H1 (cell line): ENCODE results near the gene DHX58. TPM values are rescaled to one million over a fixed set of nuclear protein-coding genes. Genes with fewer than 3 reads are reported as not detected.

Source experiments
- CTCF ChIA-PET: fragments of 300-600 bp; sonication (Branson Sonifier 250); formaldehyde crosslinking; loops from one replicate; lab custom pipeline; 2021; ENCODE audit not compliant: partially characterized antibody; lab: Charles Lee
- POLR2A ChIA-PET: fragments of 300-600 bp; sonication (Branson Sonifier 250); formaldehyde crosslinking; loops from one replicate; lab custom pipeline; 2021; ENCODE audit warnings: inconsistent platforms; ENCODE audit not compliant: partially characterized antibody; lab: Charles Lee
- DNase-seq, 2 experiments: peaks; one replicate each; pipeline versions ENCODE4 v3.0.0 to v3.0.0-alpha.2; 2010 to 2022; ENCODE audit warnings: low spot score in 2 of 2, low read depth in 1 of 2, mixed read lengths in 1 of 2
- FAIRE-seq: peaks from 2 replicates; lab custom pipeline; 2011; peaks lifted over from hg19 to GRCh38; lab: Jason Lieb, UNC
- H2AFZ ChIP-seq: 2 replicates; pipeline ENCODE4 v1.8.1; 2012; ENCODE audit warnings: low read length, inconsistent platforms
- H2AK5ac ChIP-seq: 2 replicates; pipeline ENCODE4 v1.6.1; 2013; ENCODE audit warnings: low read depth, low read length
- H2BK120ac ChIP-seq: replicated peaks from 2 replicates; pipeline ENCODE3; 2013; ENCODE audit warnings: low read depth, low read length, inconsistent platforms
- H2BK12ac ChIP-seq: 2 replicates; pipeline ENCODE4 v1.6.1; 2013; ENCODE audit warnings: low read depth, low read length
- H2BK15ac ChIP-seq: 2 replicates; pipeline ENCODE4 v1.6.1; 2013; ENCODE audit warnings: low read length
- H2BK20ac ChIP-seq: 2 replicates; pipeline ENCODE4 v1.6.1; 2013; ENCODE audit warnings: low read length
- H2BK5ac ChIP-seq: 2 replicates; pipeline ENCODE4 v1.6.1; 2013; ENCODE audit warnings: low read depth, low read length
- H3K14ac ChIP-seq: 2 replicates; pipeline ENCODE4 v1.6.1; 2013; ENCODE audit warnings: inconsistent platforms; ENCODE audit not compliant: insufficient read length
- H3K18ac ChIP-seq: 2 replicates; pipeline ENCODE4 v1.6.1; 2013; ENCODE audit warnings: low read length; ENCODE audit errors: extremely low read depth
- H3K23ac ChIP-seq: 2 replicates; pipeline ENCODE4 v1.6.1; 2013; ENCODE audit warnings: inconsistent platforms; ENCODE audit not compliant: insufficient read length
- H3K23me2 ChIP-seq: 2 replicates; pipeline ENCODE4 v1.6.1; 2013; ENCODE audit warnings: low read depth, low read length
- H3K27ac ChIP-seq: 2 replicates; pipeline ENCODE4 v1.6.1; 2011; ENCODE audit warnings: low read depth, low read length, inconsistent platforms
- H3K27me3 ChIP-seq, 4 experiments: replicated peaks in 1 of 4; 1 replicate in 1 of 4; 2 replicates in 3 of 4; pipeline versions ENCODE4 v1.6.1 to v1.8.1; 2011 to 2013; ENCODE audit warnings: low read length in 3 of 4, mild to moderate bottlenecking in 3 of 4, inconsistent platforms in 2 of 4, mixed read lengths in 2 of 4, moderate library complexity in 1 of 4; ENCODE audit not compliant: control insufficient read depth in 3 of 4, insufficient read depth in 3 of 4; ENCODE audit errors: extremely low read depth in 1 of 4
- H3K36me3 ChIP-seq, 4 experiments: 2 replicates each; pipeline versions ENCODE4 v1.6.1 to v1.8.1; 2011 to 2013; ENCODE audit warnings: mild to moderate bottlenecking in 4 of 4, low read length in 3 of 4, moderate library complexity in 2 of 4, control low read depth in 1 of 4, inconsistent platforms in 1 of 4; ENCODE audit not compliant: insufficient read depth in 4 of 4, control insufficient read depth in 2 of 4
- H3K4ac ChIP-seq: replicated peaks from 2 replicates; pipeline ENCODE3; 2013; ENCODE audit warnings: low read length, low read depth, mixed read lengths, inconsistent platforms; ENCODE audit not compliant: insufficient read length
- H3K4me1 ChIP-seq, 4 experiments: replicated peaks in 1 of 4; 1 replicate in 1 of 4; 2 replicates in 3 of 4; pipeline versions ENCODE4 v1.6.1 to v1.8.1; 2011 to 2013; ENCODE audit warnings: low read length in 3 of 4, inconsistent platforms in 2 of 4, mixed read lengths in 1 of 4; ENCODE audit not compliant: insufficient read depth in 4 of 4, control insufficient read depth in 3 of 4
- H3K4me2 ChIP-seq, 2 experiments: 2 replicates each; pipeline versions ENCODE4 v1.6.1 to v1.8.1; 2011 to 2013; ENCODE audit warnings: low read depth in 2 of 2, low read length in 2 of 2, control low read depth in 1 of 2, inconsistent platforms in 1 of 2, mild to moderate bottlenecking in 1 of 2; ENCODE audit not compliant: insufficient read depth in 1 of 2
- H3K4me3 ChIP-seq, 4 experiments: fragments of 200-600, 300-600 bp in 1 of 4; sonication (generic), shearing (Covaris generic), sonication (Bioruptor Twin) in 1 of 4; 2 replicates each; pipeline versions ENCODE4 v1.5.1 to v1.8.1; 2011 to 2016; ENCODE audit warnings: low read length in 4 of 4, low read depth in 3 of 4, control low read depth in 2 of 4, inconsistent platforms in 2 of 4, mild to moderate bottlenecking in 2 of 4, mixed read lengths in 1 of 4, moderate library complexity in 1 of 4; ENCODE audit not compliant: insufficient read depth in 2 of 4; ENCODE audit errors: extremely low read depth in 1 of 4
- H3K56ac ChIP-seq: replicated peaks from 2 replicates; pipeline ENCODE3; 2013; ENCODE audit warnings: low read depth, mild to moderate bottlenecking, mixed read lengths, low read length, inconsistent platforms; ENCODE audit not compliant: insufficient read length
- H3K79me1 ChIP-seq: 2 replicates; pipeline ENCODE4 v1.6.1; 2013; ENCODE audit warnings: low read depth, low read length, control low read depth
- H3K79me2 ChIP-seq, 2 experiments: 2 replicates each; pipeline versions ENCODE4 v1.6.1 to v1.8.1; 2012 to 2013; ENCODE audit warnings: low read length in 2 of 2, mild to moderate bottlenecking in 2 of 2, inconsistent platforms in 1 of 2; ENCODE audit not compliant: insufficient read depth in 2 of 2, control insufficient read depth in 1 of 2
- H3K9ac ChIP-seq, 4 experiments: replicated peaks in 1 of 4; 1 replicate in 1 of 4; 2 replicates in 3 of 4; pipeline versions ENCODE4 v1.6.1 to v1.8.1; 2011 to 2013; ENCODE audit warnings: low read depth in 3 of 4, low read length in 3 of 4, control low read depth in 2 of 4, mild to moderate bottlenecking in 2 of 4, moderate library complexity in 2 of 4, inconsistent platforms in 1 of 4; ENCODE audit errors: extremely low read depth in 1 of 4
- H3K9me3 ChIP-seq, 2 experiments: 2 replicates each; pipeline versions ENCODE4 v1.6.1 to v1.8.1; 2012 to 2013; ENCODE audit warnings: mild to moderate bottlenecking in 2 of 2, moderate library complexity in 2 of 2, control low read depth in 1 of 2, inconsistent platforms in 1 of 2, low read depth in 1 of 2, low read length in 1 of 2, mixed read lengths in 1 of 2; ENCODE audit not compliant: insufficient read depth in 2 of 2
- H4K20me1 ChIP-seq, 2 experiments: replicated peaks in 1 of 2; 2 replicates each; pipeline versions ENCODE3 to v1.8.1; 2011 to 2013; ENCODE audit warnings: inconsistent platforms in 2 of 2, low read length in 2 of 2, mild to moderate bottlenecking in 1 of 2; ENCODE audit not compliant: insufficient read depth in 2 of 2, control insufficient read depth in 1 of 2
- H4K5ac ChIP-seq: 2 replicates; pipeline ENCODE4 v1.6.1; 2013; ENCODE audit warnings: low read length, low read depth, mixed read lengths, inconsistent platforms; ENCODE audit not compliant: insufficient read length
- H4K8ac ChIP-seq: 2 replicates; pipeline ENCODE4 v1.8.0; 2013; ENCODE audit warnings: mild to moderate bottlenecking, moderate library complexity, low read length, inconsistent platforms; ENCODE audit not compliant: insufficient read depth; ENCODE audit errors: extremely low read depth
- H4K91ac ChIP-seq: replicated peaks from 2 replicates; pipeline ENCODE3; 2013; ENCODE audit warnings: low read length, mixed read lengths, inconsistent platforms; ENCODE audit not compliant: insufficient read length
- BACH1 ChIP-seq: IDR thresholded peaks from 2 replicates; pipeline ENCODE4 v1.6.1; 2012; ENCODE audit warnings: low read length, improper control_type of control experiment
- CBX8 ChIP-seq: fragments of 300-800, 300-1000 bp; sonication (generic); IDR thresholded peaks from 2 replicates; pipeline ENCODE4 v1.7.1; 2016; ENCODE audit warnings: low read depth, low read length, borderline replicate concordance
- EP300 ChIP-seq, 2 experiments: IDR thresholded peaks; 1 replicate in 1 of 2; 2 replicates in 1 of 2; pipeline ENCODE4 v1.6.1; 2011 to 2012; ENCODE audit warnings: low read depth in 2 of 2, low read length in 2 of 2, mild to moderate bottlenecking in 2 of 2, borderline replicate concordance in 1 of 2, inconsistent platforms in 1 of 2, moderate library complexity in 1 of 2
- EZH2 ChIP-seq: fragments of 200-600 bp; sonication (generic); IDR thresholded peaks from 2 replicates; pipeline ENCODE4 v1.7.1; 2012; ENCODE audit warnings: low read depth, mild to moderate bottlenecking, moderate library complexity, low read length, inconsistent platforms; ENCODE audit not compliant: severe bottlenecking
- FOSL1 ChIP-seq: IDR thresholded peaks from 2 replicates; pipeline ENCODE4 v1.6.1; 2011; ENCODE audit warnings: mild to moderate bottlenecking, low read depth, low read length, moderate library complexity; ENCODE audit not compliant: insufficient read depth
- NRF1 ChIP-seq: IDR thresholded peaks from 2 replicates; pipeline ENCODE4 v1.6.1; 2011; ENCODE audit warnings: mild to moderate bottlenecking, low read depth, low read length, improper control_type of control experiment
- TEAD4 ChIP-seq: IDR thresholded peaks from 2 replicates; pipeline ENCODE4 v1.6.1; 2012; ENCODE audit warnings: low read depth, low read length, inconsistent platforms, mixed read lengths
- USF2 ChIP-seq: IDR thresholded peaks from 2 replicates; pipeline ENCODE4 v1.6.1; 2011; ENCODE audit warnings: low read length, improper control_type of control experiment
- ZNF274 ChIP-seq: IDR thresholded peaks from 2 replicates; pipeline ENCODE4 v1.7.0; 2012; ENCODE audit warnings: low read length, borderline replicate concordance; ENCODE audit errors: extremely low read depth
- WGBS, 2 experiments: shearing (Covaris generic) in 1 of 2; methylation state at CpG; one replicate each; pipeline versions ENCODE4 v1.1.6 to v1.1.7; 2013 to 2015; ENCODE audit warnings: low lambda C conversion rate in 2 of 2, mixed read lengths in 2 of 2, inconsistent platforms in 1 of 2, low coverage in 1 of 2, missing lambda C conversion rate in 1 of 2; ENCODE audit not compliant: insufficient replicate concordance in 2 of 2, insufficient coverage in 1 of 2, insufficient read length in 1 of 2; ENCODE audit errors: extremely low coverage in 1 of 2, missing lambda C conversion rate in 1 of 2; 5-methylcytosine and 5-hydroxymethylcytosine counted together
- polyA plus RNA-seq, 7 experiments: library from polyadenylated mRNA; depleted of rRNA in 3 of 7; stranded (reverse) in 5 of 7; unstranded in 2 of 7; fragments of >200 nt in 5 of 7; fragments of 200-250 nt in 2 of 7; gene quantifications; 1 replicate in 5 of 7; 2 replicates in 1 of 7; 4 replicates in 1 of 7; pipeline versions ENCODE4 v1.2.1 to v1.2.3, GENCODE V29; 2011 to 2013; ENCODE audit warnings: missing spikeins in 2 of 7, mixed read lengths in 2 of 7
- total RNA-seq: library from RNA; stranded (reverse); fragmentation: NEBNext Ultra II Directional; extraction: Animal tissue kit (Norgen Biotek cat#: 25700); gene quantifications from 2 replicates; pipeline ENCODE4 v1.2.1, GENCODE V29; 2021

Gene DHX58
- total and polyA plus RNA-seq, 2 of the 8 experiments (the other 6 are each of a cell fraction or from before 2014, with no cell fraction given), result 5.6 to 9.9 TPM

DNA sequence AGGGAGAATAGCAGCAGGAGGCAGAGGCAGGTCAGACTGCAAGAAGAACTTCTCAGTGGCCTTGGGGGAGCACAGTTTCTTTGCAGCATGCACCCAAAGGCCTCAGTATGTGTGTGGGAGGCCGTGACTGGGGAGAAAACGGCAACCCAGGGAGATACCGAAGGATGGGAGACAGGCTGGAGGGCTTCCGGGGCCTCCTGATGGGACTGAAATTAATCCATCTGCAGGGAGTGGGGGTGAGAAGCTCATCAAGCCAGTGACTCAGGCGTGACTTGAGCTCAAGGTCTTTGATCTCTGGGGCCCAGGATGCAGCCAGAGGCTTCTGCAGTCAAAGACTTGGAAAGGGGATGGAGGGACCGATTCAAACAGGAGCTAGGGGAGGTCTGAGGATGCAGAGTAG is 57.0 kb downstream of the DHX58 start:
- ChIA-PET CTCF (interaction anchor here (0.6 to 17.0 kb wide), 15 partner anchors 10 to 177 kb away, joined by 3 to 381 read pairs (median 6); partner anchors contain the start of genes DHX58, HSPB9, KAT2A and KCNH4), POLR2A (interaction anchor here (0.8 to 1.9 kb wide), 2 partner anchors 10 to 27 kb away, joined by 3 to 5 read pairs; no protein-coding TSS in a partner anchor)
- no peak overlapping the region for H3K18ac ChIP-seq
- no peak overlapping the region for H2BK120ac ChIP-seq
- H3K14ac ChIP-seq, result no peak overlapping the region
- no peak overlapping the region for H3K27ac ChIP-seq
- no peak for TF ChIP-seq FOSL1
- no peak for TF ChIP-seq EZH2
- TF ChIP-seq CBX8, result no peak
- no peak for TF ChIP-seq USF2
- no peak for TF ChIP-seq TEAD4
- TF ChIP-seq ZNF274, result no peak
- no peak for TF ChIP-seq BACH1
- no peak for TF ChIP-seq NRF1
- no peak for TF ChIP-seq EP300 (IDR thresholded peaks at IDR 0.05; ENCODE audit: borderline replicate concordance in 1 of 2, low read depth in 2 of 2, low read length in 2 of 2)
- H2AK5ac ChIP-seq, result no peak overlapping the region
- no peaks in the 10 kb centered on the region for H4K20me1 ChIP-seq
- H4K8ac ChIP-seq, result peak overlapping the region; percentile 69
- H3K23me2 ChIP-seq, result peaks cover 4% of the 10 kb centered on the region; the same call in 1 of the 2 replicates
- 0 out of 2 replicates have a peak overlapping the region, but pooled peaks have one; percentile 56 for H2BK20ac ChIP-seq
- H3K9ac ChIP-seq, result no peak overlapping the region
- no peaks in the 10 kb centered on the region for H3K79me2 ChIP-seq
- no peak for DNase-seq
- no peak overlapping the region; a peak in 1 of 4 replicates for H3K4me2 ChIP-seq
- H2BK5ac ChIP-seq, result 0 out of 2 replicates have a peak overlapping the region, but pooled peaks have one; percentile 47
- no peak overlapping the region for H3K23ac ChIP-seq
- FAIRE-seq, result no peak
- H3K56ac ChIP-seq, result no peak overlapping the region
- no peak overlapping the region for H2BK15ac ChIP-seq
- peaks cover 0 to 3% (median 0%) of the 10 kb centered on the region in 4 experiments; a peak in 2 of 7 replicates for H3K27me3 ChIP-seq
- WGBS, 2 experiments, result 83% methylated on average over 6 of the region's 6 CpGs; no CpG with 5 or more reads in 1 of the 2 experiments
- no peak overlapping the region; a peak in 2 of 8 replicates for H3K4me3 ChIP-seq
- H3K4me1 ChIP-seq, result peaks cover 0 to 26% (median 14%) of the 10 kb centered on the region in 4 experiments; a peak in 6 of 7 replicates
- H4K5ac ChIP-seq, result no peak overlapping the region
- H2BK12ac ChIP-seq, result 0 out of 2 replicates have a peak overlapping the region, but pooled peaks have one; percentile 20
- H2AFZ ChIP-seq, result no peak overlapping the region
- H3K79me1 ChIP-seq, result no peaks in the 10 kb centered on the region
- H3K9me3 ChIP-seq, result no peaks in the 10 kb centered on the region
- H4K91ac ChIP-seq, result peak overlapping the region; percentile 0
- H3K4ac ChIP-seq, result no peak overlapping the region
- no peaks in the 10 kb centered on the region for H3K36me3 ChIP-seq
